Sciatic nerve (tissue), 2 donors: ENCODE measurements around the gene PRKAR1B. TPM values are rescaled to one million over a fixed set of nuclear protein-coding genes. Genes with fewer than 3 reads are reported as not detected.

Source experiments
- ATAC-seq: fragments of 200-7000 bp; cut with Tn5 transposase; one replicate; pipeline ENCODE4 v1.9.1; 2020; ENCODE audit warnings: mild to moderate bottlenecking, moderate library complexity
- DNase-seq: peaks from one replicate; pipeline ENCODE4 v3.0.0-alpha.2; 2020; ENCODE audit warnings: low spot score
- intact Hi-C: fragments of 100-400 bp; cut with DNase I; formaldehyde crosslinking; loops from one replicate; pipeline ENCODE4 v1.14.2; 2022
- total RNA-seq: library from RNA; stranded (reverse); fragmentation: NEBNext Ultra II Directional; extraction: Animal tissue kit (Norgen Biotek cat#: 25700); gene quantifications from one replicate; pipeline ENCODE4 v1.2.1, GENCODE V29; 2021
- donor health status: DM: no; HTN: no; CAD: no.
- donor health status: DM: no; HTN: no; CAD: no.

The PRKAR1B gene
- total RNA-seq, 1 donor from 2014 or later = 11.1 TPM

GRCh38 chr7:604001-604883, 122.8 kb downstream of the PRKAR1B start:
- ATAC-seq = peak; percentile 91
- intact Hi-C loops = no loop called here
- DNase-seq = peak; percentile 83

GRCh38 chr7:603152-603951, 123.7 kb downstream of the PRKAR1B start:
- DNase-seq = no peak
- peak; percentile 10 for ATAC-seq
- intact Hi-C loops = no loop called here

- intact Hi-C loops = no loop called here
- DNase-seq = peak; percentile 63
- ATAC-seq = no peak
Measured at GRCh38 chr7:602341-603141, 124.5 kb downstream of the PRKAR1B start.

- DNase-seq (peak; percentile 78), ATAC-seq (peak; percentile 47)
- intact Hi-C loops = no loop called here
Measured at GRCh38 chr7:601595-602340, 125.3 kb downstream of the PRKAR1B start.

- DNase-seq = no peak
- no peak for ATAC-seq
- intact Hi-C loops = no loop called here
Measured at GRCh38 chr7:601036-601594, 126.0 kb downstream of the PRKAR1B start.

- DNase-seq (no peak), ATAC-seq (no peak)
- intact Hi-C loops = no loop called here
Measured at GRCh38 chr7:600149-601035, 126.7 kb downstream of the PRKAR1B start.

GRCh38 chr7:598899-599298, 128.2 kb downstream of the PRKAR1B start:
- intact Hi-C loops = no loop called here
- DNase-seq = no peak
- no peak for ATAC-seq

GRCh38 chr7:597348-598178, 129.5 kb downstream of the PRKAR1B start:
- intact Hi-C loops = no loop called here
- DNase-seq = peak; percentile 62
- ATAC-seq = no peak

- ATAC-seq = no peak
- intact Hi-C loops = no loop called here
- DNase-seq = peak; percentile 65
Measured at GRCh38 chr7:596819-597182, 130.3 kb downstream of the PRKAR1B start.

GRCh38 chr7:596071-596818, 130.8 kb downstream of the PRKAR1B start:
- DNase-seq (no peak), ATAC-seq (no peak)
- intact Hi-C loops = no loop called here

GRCh38 chr7:595621-596010, 131.5 kb downstream of the PRKAR1B start:
- ATAC-seq = no peak
- DNase-seq = no peak
- intact Hi-C loops = no loop called here

- ATAC-seq = no peak
- intact Hi-C loops = no loop called here
- DNase-seq = no peak
Measured at GRCh38 chr7:594920-595620, 132.0 kb downstream of the PRKAR1B start.

GRCh38 chr7:594212-594913, 132.7 kb downstream of the PRKAR1B start:
- intact Hi-C loops = no loop called here
- no peak for DNase-seq
- no peak for ATAC-seq

GRCh38 chr7:593324-594115, 133.6 kb downstream of the PRKAR1B start:
- DNase-seq (no peak), ATAC-seq (no peak)
- intact Hi-C loops = no loop called here
